MM.1S (cell line): ENCODE results near the gene TRIOBP.

Experiments used
- EZH2 ChIP-seq: fragments of 300-600 bp; sonication (generic); optimal IDR thresholded peaks from 2 replicates; pipeline ENCODE3; 2017; ENCODE audit warnings: low read depth, mild to moderate bottlenecking, antibody characterized with exemption, low read length, mixed read lengths
- EZH2phosphoT487 ChIP-seq: fragments of 300-600 bp; sonication (generic); IDR thresholded peaks from 2 replicates; pipeline ENCODE4 v1.6.1; 2018; ENCODE audit warnings: antibody characterized with exemption, low read length
- TF ChIP-seq, protein P1 (sequence below): fragments of 300-600 bp; sonication (generic); IDR thresholded peaks from 2 replicates; pipeline ENCODE4 v1.5.1; 2016; ENCODE audit warnings: antibody characterized with exemption, low read length, mixed read lengths

DNA sequence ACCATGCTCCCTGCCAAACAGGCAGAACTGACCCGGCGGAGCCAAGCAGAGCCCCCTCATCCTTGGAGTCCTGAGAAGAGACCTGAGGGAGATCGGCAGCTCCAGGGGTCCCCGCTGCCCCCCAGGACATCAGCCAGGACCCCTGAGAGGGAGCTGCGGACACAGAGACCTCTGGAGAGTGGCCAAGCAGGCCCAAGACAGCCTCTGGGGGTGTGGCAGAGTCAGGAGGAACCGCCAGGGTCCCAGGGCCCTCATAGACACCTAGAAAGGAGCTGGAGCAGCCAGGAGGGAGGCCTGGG is 37.5 kb downstream of the TRIOBP start:
- TF ChIP-seq, protein P1, sequence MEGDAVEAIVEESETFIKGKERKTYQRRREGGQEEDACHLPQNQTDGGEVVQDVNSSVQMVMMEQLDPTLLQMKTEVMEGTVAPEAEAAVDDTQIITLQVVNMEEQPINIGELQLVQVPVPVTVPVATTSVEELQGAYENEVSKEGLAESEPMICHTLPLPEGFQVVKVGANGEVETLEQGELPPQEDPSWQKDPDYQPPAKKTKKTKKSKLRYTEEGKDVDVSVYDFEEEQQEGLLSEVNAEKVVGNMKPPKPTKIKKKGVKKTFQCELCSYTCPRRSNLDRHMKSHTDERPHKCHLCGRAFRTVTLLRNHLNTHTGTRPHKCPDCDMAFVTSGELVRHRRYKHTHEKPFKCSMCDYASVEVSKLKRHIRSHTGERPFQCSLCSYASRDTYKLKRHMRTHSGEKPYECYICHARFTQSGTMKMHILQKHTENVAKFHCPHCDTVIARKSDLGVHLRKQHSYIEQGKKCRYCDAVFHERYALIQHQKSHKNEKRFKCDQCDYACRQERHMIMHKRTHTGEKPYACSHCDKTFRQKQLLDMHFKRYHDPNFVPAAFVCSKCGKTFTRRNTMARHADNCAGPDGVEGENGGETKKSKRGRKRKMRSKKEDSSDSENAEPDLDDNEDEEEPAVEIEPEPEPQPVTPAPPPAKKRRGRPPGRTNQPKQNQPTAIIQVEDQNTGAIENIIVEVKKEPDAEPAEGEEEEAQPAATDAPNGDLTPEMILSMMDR, result no peak
- TF ChIP-seq EZH2, result no peak
- no peak for TF ChIP-seq EZH2phosphoT487
